ENCODE data around the gene VIM. TPM values are rescaled to one million over a fixed set of nuclear protein-coding genes. Genes with fewer than 3 reads are reported as not detected.

The VIM gene
- total RNA-seq, 8 experiments from 2014 or later, result 509 to 5,662 (median 997) TPM

GRCh38 chr10:17226891-17227303, 1.1 kb upstream of the VIM start:
- Histone ChIP-seq H3K27ac (no peak overlapping the region), H3K4me3 (peak overlapping the region in 3 of 5 donors; percentile 63 to 82 (median 79)), H3K4me1 (replicated peaks in 1 of 2) (peaks cover 5% of the 10 kb centered on the region in 2 donors)
- no peak for ATAC-seq (replicated peaks in 6 of 8)
- WGBS, 10 experiments, result 13 to 93% (median 60%) methylated on average over 1 to 7 of the region's 8 CpGs; no CpG with 5 or more reads in 3 of the 10 experiments
- in situ Hi-C loops (cut with MboI; ENCODE audit: low pct_unique_long_range_greater_than_20kb in 2 of 9, low sequenced_read_pairs in 9 of 9, unreplicated experiment in 9 of 9), result loop anchor here in 1 of 9 experiments (25.0 kb wide), 1 partner anchor 240 kb away; no protein-coding TSS in a partner anchor

GRCh38 chr10:17227367-17228090, 512 bp upstream of the VIM start:
- WGBS, 10 experiments, result 0 to 73% (median 9%) methylated on average over 1 to 12 of the region's 12 CpGs
- in situ Hi-C loops (cut with MboI; ENCODE audit: low pct_unique_long_range_greater_than_20kb in 2 of 9, low sequenced_read_pairs in 9 of 9, unreplicated experiment in 9 of 9), result loop anchor here in 1 of 9 experiments (25.0 kb wide), 1 partner anchor 240 kb away; no protein-coding TSS in a partner anchor
- H3K4me3 ChIP-seq, result peak overlapping the region; percentile 56 to 96 (median 79)
- H3K4me1 ChIP-seq (replicated peaks in 1 of 2), result peaks cover 5 to 12% of the 10 kb centered on the region in 2 donors
- ATAC-seq (replicated peaks in 6 of 8), result no peak
- H3K27ac ChIP-seq, result peak overlapping the region; percentile 18 to 95

GRCh38 chr10:17229016-17229716, 1.1 kb downstream of the VIM start:
- peak; percentile 16 to 71 (median 60) for ATAC-seq (replicated peaks in 6 of 8)
- peaks cover 10 to 16% of the 10 kb centered on the region in 2 donors for H3K4me1 ChIP-seq (replicated peaks in 1 of 2)
- in situ Hi-C loops (cut with MboI; ENCODE audit: low pct_unique_long_range_greater_than_20kb in 2 of 9, low sequenced_read_pairs in 9 of 9, unreplicated experiment in 9 of 9), result loop anchor here in 1 of 9 experiments (25.0 kb wide), 1 partner anchor 242 kb away; no protein-coding TSS in a partner anchor
- peak overlapping the region; percentile 88 to 95 for H3K27ac ChIP-seq
- WGBS, 10 experiments, result 0 to 2% (median 0%) methylated on average over 10 to 17 of the region's 72 CpGs; no CpG with 5 or more reads in 7 of the 10 experiments
- H3K4me3 ChIP-seq, result peak overlapping the region; percentile 56 to 96 (median 79)

GRCh38 chr10:17229717-17229966, 1.6 kb downstream of the VIM start:
- Histone ChIP-seq H3K4me1 (replicated peaks in 1 of 2) (peaks cover 10 to 16% of the 10 kb centered on the region in 2 donors), H3K4me3 (peak overlapping the region; percentile 56 to 96 (median 79)), H3K27ac (peak overlapping the region; percentile 88 to 95)
- 0 to 4% (median 1%) methylated on average over 2 to 16 of the region's 21 CpGs; no CpG with 5 or more reads in 7 of the 10 experiments for WGBS, 10 experiments
- in situ Hi-C loops (cut with MboI; ENCODE audit: low pct_unique_long_range_greater_than_20kb in 2 of 9, low sequenced_read_pairs in 9 of 9, unreplicated experiment in 9 of 9), result loop anchor here in 1 of 9 experiments (25.0 kb wide), 1 partner anchor 242 kb away; no protein-coding TSS in a partner anchor
- no peak for ATAC-seq (replicated peaks in 6 of 8)

GRCh38 chr10:17229967-17230682, 2.1 kb downstream of the VIM start:
- H3K27ac ChIP-seq, result peak overlapping the region; percentile 88 to 95
- H3K4me3 ChIP-seq, result peak overlapping the region; percentile 56 to 96 (median 79)
- ATAC-seq (replicated peaks in 6 of 8), result peak; percentile 2 to 54 (median 26)
- peaks cover 10 to 16% of the 10 kb centered on the region in 2 donors for H3K4me1 ChIP-seq (replicated peaks in 1 of 2)
- in situ Hi-C loops (cut with MboI; ENCODE audit: low pct_unique_long_range_greater_than_20kb in 2 of 9, low sequenced_read_pairs in 9 of 9, unreplicated experiment in 9 of 9), result loop anchor here in 1 of 9 experiments (25.0 kb wide), 1 partner anchor 243 kb away; no protein-coding TSS in a partner anchor
- 0 to 5% (median 0%) methylated on average over 1 to 6 of the region's 43 CpGs; no CpG with 5 or more reads in 5 of the 10 experiments for WGBS, 10 experiments

- peak overlapping the region; percentile 10 to 96 (median 79) for H3K4me3 ChIP-seq
- no peak for ATAC-seq (replicated peaks in 6 of 8)
- 0 to 100% (median 69%) methylated on average over 1 of the region's 1 CpG; no CpG with 5 or more reads in 1 of the 10 experiments for WGBS, 10 experiments
- peaks cover 9 to 16% of the 10 kb centered on the region in 2 donors for H3K4me1 ChIP-seq (replicated peaks in 1 of 2)
- in situ Hi-C loops (cut with MboI; ENCODE audit: low pct_unique_long_range_greater_than_20kb in 2 of 9, low sequenced_read_pairs in 9 of 9, unreplicated experiment in 9 of 9), result loop anchor here in 1 of 9 experiments (25.0 kb wide), 1 partner anchor 244 kb away; no protein-coding TSS in a partner anchor
- peak overlapping the region; percentile 62 for H3K27ac ChIP-seq
Measured at GRCh38 chr10:17231788-17232187, 3.7 kb downstream of the VIM start.

- in situ Hi-C loops (cut with MboI; ENCODE audit: low pct_unique_long_range_greater_than_20kb in 2 of 9, low sequenced_read_pairs in 9 of 9, unreplicated experiment in 9 of 9), result loop anchor here in 1 of 9 experiments (25.0 kb wide), 1 partner anchor 245 kb away; no protein-coding TSS in a partner anchor
- Histone ChIP-seq H3K4me1 (replicated peaks in 1 of 2) (peaks cover 6 to 13% of the 10 kb centered on the region in 2 donors), H3K4me3 (peak overlapping the region in 3 of 5 donors; percentile 63 to 96 (median 82)), H3K27ac (no peak overlapping the region)
- ATAC-seq (replicated peaks in 6 of 8), result no peak
- WGBS, 10 experiments, result 0 to 91% (median 58%) methylated on average over 1 to 3 of the region's 3 CpGs; no CpG with 5 or more reads in 1 of the 10 experiments
Measured at GRCh38 chr10:17232276-17232960, 4.4 kb downstream of the VIM start.

- peak overlapping the region in 1 of 5 donors; percentile 82 for H3K4me3 ChIP-seq
- ATAC-seq (replicated peaks in 6 of 8), result no peak
- no peak overlapping the region for H3K27ac ChIP-seq
- in situ Hi-C loops (cut with MboI; ENCODE audit: low pct_unique_long_range_greater_than_20kb in 2 of 9, low sequenced_read_pairs in 9 of 9, unreplicated experiment in 9 of 9), result loop anchor here in 1 of 9 experiments (25.0 kb wide), 1 partner anchor 246 kb away; no protein-coding TSS in a partner anchor
- 6 to 100% (median 85%) methylated on average over 1 to 14 of the region's 14 CpGs for WGBS, 10 experiments
- peaks cover 6 to 13% of the 10 kb centered on the region in 2 donors for H3K4me1 ChIP-seq (replicated peaks in 1 of 2)
Measured at GRCh38 chr10:17233286-17233991, 5.4 kb downstream of the VIM start.

- peaks cover 9 to 13% of the 10 kb centered on the region in 2 donors for H3K4me1 ChIP-seq (replicated peaks in 1 of 2)
- 26 to 100% (median 96%) methylated on average over 1 to 5 of the region's 5 CpGs; no CpG with 5 or more reads in 1 of the 10 experiments for WGBS, 10 experiments
- ATAC-seq (replicated peaks in 6 of 8), result no peak
- H3K4me3 ChIP-seq, result no peak overlapping the region
- in situ Hi-C loops (cut with MboI; ENCODE audit: low pct_unique_long_range_greater_than_20kb in 2 of 9, low sequenced_read_pairs in 9 of 9, unreplicated experiment in 9 of 9), result loop anchor here in 1 of 9 experiments (25.0 kb wide), 1 partner anchor 247 kb away; no protein-coding TSS in a partner anchor
- H3K27ac ChIP-seq, result no peak overlapping the region
Measured at GRCh38 chr10:17234431-17234945, 6.4 kb downstream of the VIM start.

- Histone ChIP-seq H3K4me1 (replicated peaks in 1 of 2) (peaks cover 9 to 13% of the 10 kb centered on the region in 2 donors), H3K4me3 (no peak overlapping the region), H3K27ac (no peak overlapping the region)
- ATAC-seq (replicated peaks in 6 of 8), result no peak
- in situ Hi-C loops (cut with MboI; ENCODE audit: low pct_unique_long_range_greater_than_20kb in 2 of 9, low sequenced_read_pairs in 9 of 9, unreplicated experiment in 9 of 9), result loop anchor here in 1 of 9 experiments (25.0 kb wide), 1 partner anchor 248 kb away; no protein-coding TSS in a partner anchor
- 29 to 97% (median 83%) methylated on average over 1 to 8 of the region's 8 CpGs; no CpG with 5 or more reads in 2 of the 10 experiments for WGBS, 10 experiments
Measured at GRCh38 chr10:17235136-17235535, 7.1 kb downstream of the VIM start.
